Keratinocyte (primary cell): ENCODE data around the gene SLIT3.

Source experiments
- EZH2 ChIP-seq: IDR thresholded peaks from one replicate; pipeline ENCODE4 v1.6.1; 2012; ENCODE audit warnings: inconsistent platforms, mild to moderate bottlenecking, low read length, moderate library complexity
- TF ChIP-seq, protein P1 (sequence below), 3 experiments: IDR thresholded peaks in 1 of 3; conservative IDR thresholded peaks in 1 of 3; optimal IDR thresholded peaks in 1 of 3; 2 replicates in 2 of 3; 3 replicates in 1 of 3; pipeline versions ENCODE3 to v1.5.1; 2011; ENCODE audit warnings: low read length in 3 of 3, mild to moderate bottlenecking in 3 of 3, moderate library complexity in 2 of 3, control low read depth in 1 of 3, inconsistent platforms in 1 of 3; ENCODE audit not compliant: insufficient read depth in 2 of 3; ENCODE audit errors: extremely low read depth in 1 of 3

DNA sequence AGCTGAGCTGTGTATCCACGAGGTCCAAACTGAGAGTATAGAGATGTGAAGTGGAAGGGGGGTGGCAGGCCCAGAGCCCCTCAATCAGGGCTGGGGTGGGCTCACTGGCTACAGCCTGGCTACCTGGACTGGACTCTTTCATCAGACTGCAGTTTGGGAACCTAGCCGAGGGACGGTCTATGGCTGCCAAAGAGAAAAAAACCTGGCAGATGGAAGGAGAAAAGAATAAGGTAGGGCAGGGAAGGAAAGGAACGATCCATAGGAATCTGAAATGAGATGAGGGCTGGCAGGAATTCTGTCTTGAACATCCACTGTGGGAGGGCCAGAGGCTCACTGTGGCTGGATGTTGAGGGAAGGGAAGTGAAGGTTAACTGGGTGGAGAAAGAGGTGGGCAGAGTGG is 497.4 kb downstream of the SLIT3 start:
- TF ChIP-seq, protein P1, sequence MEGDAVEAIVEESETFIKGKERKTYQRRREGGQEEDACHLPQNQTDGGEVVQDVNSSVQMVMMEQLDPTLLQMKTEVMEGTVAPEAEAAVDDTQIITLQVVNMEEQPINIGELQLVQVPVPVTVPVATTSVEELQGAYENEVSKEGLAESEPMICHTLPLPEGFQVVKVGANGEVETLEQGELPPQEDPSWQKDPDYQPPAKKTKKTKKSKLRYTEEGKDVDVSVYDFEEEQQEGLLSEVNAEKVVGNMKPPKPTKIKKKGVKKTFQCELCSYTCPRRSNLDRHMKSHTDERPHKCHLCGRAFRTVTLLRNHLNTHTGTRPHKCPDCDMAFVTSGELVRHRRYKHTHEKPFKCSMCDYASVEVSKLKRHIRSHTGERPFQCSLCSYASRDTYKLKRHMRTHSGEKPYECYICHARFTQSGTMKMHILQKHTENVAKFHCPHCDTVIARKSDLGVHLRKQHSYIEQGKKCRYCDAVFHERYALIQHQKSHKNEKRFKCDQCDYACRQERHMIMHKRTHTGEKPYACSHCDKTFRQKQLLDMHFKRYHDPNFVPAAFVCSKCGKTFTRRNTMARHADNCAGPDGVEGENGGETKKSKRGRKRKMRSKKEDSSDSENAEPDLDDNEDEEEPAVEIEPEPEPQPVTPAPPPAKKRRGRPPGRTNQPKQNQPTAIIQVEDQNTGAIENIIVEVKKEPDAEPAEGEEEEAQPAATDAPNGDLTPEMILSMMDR (optimal IDR thresholded peaks at IDR 0.05 in 1 of 3, IDR thresholded peaks at IDR 0.05 in 1 of 3, conservative IDR thresholded peaks at IDR 0.05 in 1 of 3; ENCODE audit: extremely low read depth in 1 of 3, insufficient read depth in 2 of 3, low read length in 3 of 3) = no peak
- no peak for TF ChIP-seq EZH2
